HG03159 (cell line): Measurements from ENCODE around the gene AMMECR1.

Experiments
- ATAC-seq: cut with Tn5 transposase; IDR thresholded peaks from one replicate; pipeline ENCODE4 v1.9.1; 2021; ENCODE audit warnings: mild to moderate bottlenecking, moderate library complexity; ENCODE audit not compliant: unreplicated experiment

Gene AMMECR1

DNA sequence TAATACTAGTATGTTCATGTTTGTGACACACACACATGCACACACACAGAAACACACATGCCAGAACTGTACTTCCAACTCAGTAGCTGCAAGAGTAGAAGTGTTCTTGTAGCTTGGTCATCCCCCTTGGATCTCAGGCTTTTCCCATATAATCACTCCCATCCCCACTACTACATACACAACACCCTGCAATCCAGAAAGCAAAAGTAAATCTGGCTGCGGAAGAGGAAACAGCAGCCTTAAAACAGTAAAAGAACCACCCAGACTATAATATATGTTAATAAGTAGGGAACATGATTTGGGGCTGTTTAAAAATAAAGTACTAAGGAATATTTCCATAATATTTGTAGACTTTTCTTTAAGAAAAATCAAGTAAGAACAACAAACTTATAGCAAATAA lies 103.2 kb downstream of the AMMECR1 start:
- no peak for ATAC-seq

GRCh38 chrX:110213183-110213582 lies 104.7 kb downstream of the AMMECR1 start:
- no peak for ATAC-seq

- ATAC-seq, result no peak
Observed at GRCh38 chrX:110212299-110212698, 105.6 kb downstream of the AMMECR1 start.

DNA sequence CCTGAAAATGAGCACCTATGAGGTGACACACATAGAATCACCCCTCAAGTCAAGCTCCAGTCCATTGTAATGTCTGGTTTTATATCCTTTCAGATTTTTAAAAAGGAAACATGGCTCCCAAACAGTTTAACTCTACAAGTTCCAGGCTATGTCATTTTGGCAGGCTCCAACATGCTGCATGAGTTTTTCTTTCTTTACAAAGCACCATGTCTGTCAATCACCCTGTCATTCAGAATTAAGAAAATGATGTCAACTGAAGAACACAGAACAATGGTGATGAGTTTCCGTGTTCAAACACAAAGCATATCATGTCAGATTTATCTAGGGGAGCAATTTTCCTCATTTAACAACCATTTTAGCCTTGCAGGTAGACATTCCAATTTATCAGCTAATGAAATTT lies 106.5 kb downstream of the AMMECR1 start:
- ATAC-seq, result no peak

- no peak for ATAC-seq
Observed at GRCh38 chrX:110210417-110211139, 107.3 kb downstream of the AMMECR1 start.

GRCh38 chrX:110208092-110208491 lies 109.8 kb downstream of the AMMECR1 start:
- ATAC-seq, result no peak

GRCh38 chrX:110204986-110205385 lies 112.9 kb downstream of the AMMECR1 start:
- ATAC-seq, result no peak

DNA sequence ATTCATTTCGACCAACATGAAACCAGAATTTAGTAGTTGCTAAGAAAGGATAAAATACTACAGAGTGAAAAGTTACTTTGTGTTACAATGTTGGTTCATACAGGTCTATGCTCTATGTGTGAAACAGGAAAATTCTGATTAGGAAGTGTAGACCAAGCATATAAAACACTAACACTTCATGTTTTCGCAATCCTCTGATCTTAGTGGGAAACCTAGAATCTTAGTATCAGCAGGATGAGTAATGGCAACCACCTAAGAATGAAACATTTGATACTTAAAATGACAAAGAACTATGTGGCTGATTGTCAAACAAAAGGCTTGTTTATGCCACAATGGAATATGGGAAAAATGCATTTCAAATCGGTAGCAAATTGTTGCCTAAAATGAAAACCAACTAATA lies 116.1 kb downstream of the AMMECR1 start:
- ATAC-seq, result no peak

DNA sequence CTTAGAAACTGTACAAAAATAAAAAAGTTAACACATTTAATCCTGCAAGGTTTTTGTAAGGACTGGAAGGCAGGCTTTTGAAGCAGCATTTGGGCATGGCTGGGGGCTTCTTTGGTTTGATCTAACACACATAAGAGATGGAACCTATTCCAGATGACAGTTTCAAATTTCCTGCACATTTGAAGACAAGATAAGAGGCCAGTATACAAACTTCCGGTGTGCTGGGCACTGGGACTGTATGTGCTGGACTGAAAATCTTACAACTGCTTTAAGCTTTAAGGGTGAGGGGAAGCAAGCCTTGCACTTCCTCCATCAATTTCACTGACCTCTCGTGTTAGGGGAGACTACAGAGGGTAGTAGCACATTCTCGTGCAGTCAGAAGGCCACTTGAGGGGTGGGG lies 122.9 kb downstream of the AMMECR1 start:
- ATAC-seq, result no peak

- no peak for ATAC-seq
Observed at GRCh38 chrX:110192516-110192915, 125.4 kb downstream of the AMMECR1 start.

DNA sequence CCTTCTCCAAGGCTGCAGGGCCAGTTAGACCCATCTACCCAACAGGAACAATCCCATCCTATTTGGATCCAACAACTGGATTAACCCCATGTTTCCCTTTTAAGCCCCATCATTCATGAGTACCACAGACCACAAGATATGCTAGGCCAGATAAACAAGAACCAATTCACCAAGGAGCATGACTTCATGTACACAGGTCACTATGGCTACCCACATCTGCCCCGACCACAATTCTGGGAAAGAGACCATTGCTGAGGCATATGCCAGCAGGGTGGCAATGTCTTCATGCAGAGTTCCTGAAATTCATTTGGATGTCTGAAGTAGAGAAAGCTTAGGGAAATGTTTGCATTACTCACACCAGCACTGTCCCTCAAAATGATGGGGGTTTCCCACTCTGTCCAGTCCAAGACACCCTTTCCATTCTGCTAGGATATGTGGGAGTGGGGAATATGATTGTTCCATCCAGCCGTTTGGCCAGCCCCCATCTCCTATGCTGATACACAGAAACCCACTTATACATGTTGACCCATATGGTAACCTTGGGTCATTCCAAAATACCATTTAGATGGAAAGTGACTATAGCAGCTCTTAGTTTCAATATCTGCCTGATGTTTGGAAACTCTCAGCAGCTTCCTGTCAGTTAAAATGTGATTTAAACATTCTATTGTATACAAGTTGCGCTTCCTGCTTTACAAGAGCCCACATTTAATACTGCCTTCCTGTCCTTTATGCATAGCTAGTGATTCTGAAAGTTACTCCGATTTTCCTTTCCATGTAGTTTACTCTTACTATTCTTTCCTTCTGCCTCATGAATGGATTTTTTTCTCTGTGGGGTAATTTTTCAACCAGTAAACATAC lies 129.0 kb downstream of the AMMECR1 start:
- no peak for ATAC-seq

- ATAC-seq, result no peak
Observed at GRCh38 chrX:110183314-110183713, 134.6 kb downstream of the AMMECR1 start.

GRCh38 chrX:110182865-110183264 lies 135.0 kb downstream of the AMMECR1 start:
- ATAC-seq, result no peak

- no peak for ATAC-seq
Observed at GRCh38 chrX:110182362-110182761, 135.5 kb downstream of the AMMECR1 start.

DNA sequence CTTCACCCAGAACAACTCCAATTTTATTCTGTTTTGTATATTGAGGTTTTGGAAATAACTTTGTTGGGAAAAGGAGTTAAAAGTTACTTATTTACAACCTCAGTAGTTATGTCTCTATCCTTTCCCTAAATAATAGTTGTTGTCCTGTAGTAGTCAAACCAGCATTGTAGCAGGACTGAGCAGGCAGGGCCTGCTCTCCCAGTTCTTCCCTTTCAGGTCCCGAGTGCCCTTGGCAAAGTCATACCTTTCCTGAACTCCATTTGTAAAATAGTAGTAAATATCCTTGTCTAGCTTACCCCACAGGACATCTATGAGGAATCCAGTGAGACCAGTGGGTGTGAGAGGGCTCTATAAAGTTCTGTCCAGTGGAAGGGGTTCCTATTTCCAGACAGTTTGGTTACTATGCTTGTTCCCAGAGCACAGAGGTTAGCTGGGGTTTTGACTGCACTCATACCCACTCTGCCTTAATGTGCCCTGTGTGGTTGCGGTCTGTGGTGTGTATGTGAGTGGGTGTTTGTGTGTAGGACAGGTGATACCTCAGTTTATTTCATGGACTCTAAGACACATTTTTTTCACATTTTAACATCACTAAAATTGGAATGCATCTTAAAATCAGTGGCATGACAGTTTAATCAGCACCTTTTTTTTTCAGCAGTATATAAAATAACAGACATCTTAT lies 136.3 kb downstream of the AMMECR1 start:
- ATAC-seq, result no peak

- peak; percentile 75 for ATAC-seq
Observed at GRCh38 chrX:110180928-110181310, 137.0 kb downstream of the AMMECR1 start.

- peak; percentile 23 for ATAC-seq
Observed at GRCh38 chrX:110180176-110180927, 137.5 kb downstream of the AMMECR1 start.

DNA sequence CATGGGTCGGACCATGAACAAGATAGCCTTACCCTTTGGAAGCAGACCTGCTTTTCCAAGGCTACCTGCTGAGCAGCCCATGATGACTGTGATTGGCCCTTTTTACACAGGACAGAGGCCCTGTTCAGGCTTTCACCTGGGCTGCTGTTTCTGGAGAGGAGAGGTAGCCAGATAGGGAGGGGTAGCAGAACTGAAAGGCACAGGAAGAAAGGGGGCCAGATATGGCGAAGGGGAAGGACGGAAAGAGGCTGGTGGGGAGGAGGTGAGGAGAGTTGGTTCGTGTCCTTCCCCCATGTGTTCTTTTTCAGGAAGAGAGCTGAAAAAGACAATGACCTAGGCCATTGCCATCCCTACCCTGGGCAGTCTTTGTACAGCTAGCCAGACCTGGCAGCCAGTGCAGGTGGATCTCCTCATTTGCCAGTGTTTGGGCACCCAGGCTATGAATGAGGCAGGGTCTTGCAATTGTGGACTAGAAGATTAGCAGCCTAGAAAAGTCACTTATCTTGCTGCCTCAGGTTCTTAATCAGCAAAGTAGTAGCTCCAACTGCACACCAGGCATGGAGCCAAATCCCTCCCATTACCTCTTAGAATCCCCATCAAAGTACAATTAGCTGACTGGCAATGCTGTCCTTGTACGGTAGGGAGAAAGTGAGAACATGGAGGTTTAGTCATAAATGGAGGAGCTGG lies 139.6 kb downstream of the AMMECR1 start:
- ATAC-seq, result no peak

DNA sequence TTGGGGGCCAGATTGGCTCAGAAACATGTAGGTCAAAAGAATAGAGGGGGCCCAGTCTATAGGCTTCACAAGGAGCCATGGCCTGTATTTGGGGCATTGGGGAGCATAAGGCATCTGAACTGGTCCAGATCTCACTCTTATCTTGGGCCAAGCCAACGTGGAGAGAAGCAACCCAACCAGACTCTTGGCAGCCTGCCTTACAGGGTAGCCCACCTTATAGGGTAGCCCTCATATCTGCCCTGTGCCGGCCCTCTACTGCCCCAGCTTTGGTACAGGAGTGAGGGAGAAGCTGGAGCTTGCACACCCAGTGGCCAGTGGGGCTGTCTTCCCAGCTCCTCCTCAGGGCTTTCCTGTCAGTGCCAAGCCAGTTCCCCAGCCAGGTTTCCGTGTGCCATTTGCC lies 142.2 kb downstream of the AMMECR1 start:
- no peak for ATAC-seq

GRCh38 chrX:110175146-110175545 lies 142.7 kb downstream of the AMMECR1 start:
- ATAC-seq, result no peak
